CD14-positive monocyte (primary cell): ENCODE results near the gene PIAS1. TPM values are rescaled to one million over a fixed set of nuclear protein-coding genes. Genes with fewer than 3 reads are reported as not detected.

Experiments used
- DNase-seq, 3 donors: peaks; one replicate each; pipeline ENCODE4 v3.0.0-alpha.2; 2011 to 2022
- H2AFZ ChIP-seq: 2 replicates; pipeline ENCODE4 v1.6.0; 2012; ENCODE audit warnings: mild to moderate bottlenecking, low read depth, low read length, inconsistent platforms; ENCODE audit not compliant: insufficient read depth, poor library complexity, severe bottlenecking
- H3K27ac ChIP-seq, 2 donors: 1 replicate in 1 of 2; 2 replicates in 1 of 2; pipeline ENCODE4 v1.5.1; 2012 to 2013; ENCODE audit warnings: low read length in 2 of 2, control low read depth in 1 of 2, inconsistent platforms in 1 of 2, low read depth in 1 of 2, mild to moderate bottlenecking in 1 of 2
- H3K27me3 ChIP-seq, 2 donors: one replicate each; pipeline versions ENCODE4 v1.6.0 to v1.6.1; 2011 to 2013; ENCODE audit warnings: low read length in 2 of 2; ENCODE audit not compliant: control insufficient read depth in 2 of 2, insufficient read depth in 2 of 2
- H3K36me3 ChIP-seq, 2 donors: replicated peaks in 1 of 2; 1 replicate in 1 of 2; 2 replicates in 1 of 2; pipeline versions ENCODE4 v1.5.1 to v1.6.1; 2012 to 2013; ENCODE audit warnings: low read length in 2 of 2, control low read depth in 1 of 2, inconsistent platforms in 1 of 2, mild to moderate bottlenecking in 1 of 2; ENCODE audit not compliant: insufficient read depth in 2 of 2, control insufficient read depth in 1 of 2
- H3K4me1 ChIP-seq, 2 donors: 1 replicate in 1 of 2; 2 replicates in 1 of 2; pipeline versions ENCODE4 v1.5.1 to v1.6.1; 2012 to 2013; ENCODE audit warnings: low read length in 2 of 2, control low read depth in 1 of 2, inconsistent platforms in 1 of 2, mild to moderate bottlenecking in 1 of 2, moderate library complexity in 1 of 2; ENCODE audit not compliant: insufficient read depth in 2 of 2, control insufficient read depth in 1 of 2
- H3K4me2 ChIP-seq: replicated peaks from 2 replicates; pipeline ENCODE3; 2012; ENCODE audit warnings: low read length, moderate library complexity, mild to moderate bottlenecking; ENCODE audit not compliant: poor library complexity, severe bottlenecking; ENCODE audit errors: extremely low read depth
- H3K4me3 ChIP-seq, 3 experiments: fragments of 200-600 bp in 1 of 3; sonication (generic) in 1 of 3; replicated peaks in 1 of 3; 1 replicate in 2 of 3; 2 replicates in 1 of 3; pipeline ENCODE4 v1.5.1; 2011 to 2013; ENCODE audit warnings: low read length in 3 of 3, mild to moderate bottlenecking in 3 of 3, control low read depth in 2 of 3, low read depth in 2 of 3, inconsistent platforms in 1 of 3, moderate library complexity in 1 of 3
- H3K79me2 ChIP-seq: 2 replicates; pipeline ENCODE4 v1.6.0; 2012; ENCODE audit warnings: mild to moderate bottlenecking, control low read depth, inconsistent platforms, low read length, moderate library complexity; ENCODE audit not compliant: insufficient read depth
- H3K9ac ChIP-seq: 2 replicates; pipeline ENCODE4 v1.6.0; 2017; ENCODE audit warnings: low read length, mild to moderate bottlenecking; ENCODE audit not compliant: insufficient read depth, poor library complexity, severe bottlenecking
- H3K9me3 ChIP-seq, 2 donors: replicated peaks in 1 of 2; 1 replicate in 1 of 2; 2 replicates in 1 of 2; pipeline versions ENCODE4 v1.5.1 to v1.6.1; 2012 to 2013; ENCODE audit warnings: low read length in 2 of 2, control low read depth in 1 of 2; ENCODE audit not compliant: control insufficient read depth in 1 of 2, insufficient read depth in 1 of 2
- H4K20me1 ChIP-seq: 2 replicates; pipeline ENCODE4 v1.6.0; 2012; ENCODE audit warnings: mild to moderate bottlenecking, low read length, control low read depth, moderate library complexity; ENCODE audit not compliant: insufficient read depth
- H3K27ac Mint-ChIP-seq, 7 donors: one replicate each; pipeline ENCODE4 v1.8.0; 2020; ENCODE audit warnings: mild to moderate bottlenecking in 7 of 7, mixed read lengths in 7 of 7, moderate library complexity in 6 of 7, inconsistent platforms in 2 of 7
- H3K27me3 Mint-ChIP-seq, 3 donors: one replicate each; pipeline ENCODE4 v1.8.0; 2021 to 2022; ENCODE audit warnings: low read depth in 3 of 3, mild to moderate bottlenecking in 3 of 3, mixed read lengths in 3 of 3, moderate library complexity in 3 of 3, inconsistent platforms in 1 of 3
- H3K36me3 Mint-ChIP-seq, 2 donors: one replicate each; pipeline ENCODE4 v1.8.0; 2020; ENCODE audit warnings: mixed read lengths in 2 of 2, inconsistent platforms in 1 of 2, mild to moderate bottlenecking in 1 of 2
- H3K4me1 Mint-ChIP-seq: one replicate; pipeline ENCODE4 v1.8.0; 2020; ENCODE audit warnings: mild to moderate bottlenecking, mixed read lengths
- H3K4me3 Mint-ChIP-seq, 2 donors: one replicate each; pipeline ENCODE4 v1.8.0; 2020; ENCODE audit warnings: mild to moderate bottlenecking in 2 of 2, mixed read lengths in 2 of 2, moderate library complexity in 1 of 2
- H3K9me3 Mint-ChIP-seq, 7 donors: one replicate each; pipeline ENCODE4 v1.8.0; 2020 to 2022; ENCODE audit warnings: mixed read lengths in 7 of 7, mild to moderate bottlenecking in 6 of 7, moderate library complexity in 6 of 7, inconsistent platforms in 2 of 7
- WGBS: methylation state at CpG from one replicate; pipeline ENCODE4 v1.1.5; 2013; ENCODE audit warnings: missing lambda C conversion rate; ENCODE audit not compliant: insufficient coverage; 5-methylcytosine and 5-hydroxymethylcytosine counted together
- intact Hi-C, 2 donors: fragments of 100-400 bp; cut with micrococcal nuclease; formaldehyde crosslinking; loops; one replicate each; pipeline versions ENCODE4 v1.15.0 to v1.15.1; 2023
- polyA plus RNA-seq, 3 donors: library from polyadenylated mRNA; depleted of rRNA in 1 of 3; unstranded in 2 of 3; stranded (reverse) in 1 of 3; fragments of 300-500 nt in 2 of 3; fragments of >200 nt in 1 of 3; fragmentation: Illumina TruSeq in 2 of 3; gene quantifications; 1 replicate in 2 of 3; 2 replicates in 1 of 3; pipeline ENCODE4 v1.2.3, GENCODE V29; 2012 to 2021
- TF ChIP-seq, protein P1 (sequence below): fragments of 200-600 bp; IDR thresholded peaks from one replicate; pipeline ENCODE4 v1.8.0; 2022; ENCODE audit warnings: antibody characterized with exemption, mild to moderate bottlenecking

Gene PIAS1
- polyA plus RNA-seq, 3 donors: 47.3 to 109 (median 89.8) TPM

DNA sequence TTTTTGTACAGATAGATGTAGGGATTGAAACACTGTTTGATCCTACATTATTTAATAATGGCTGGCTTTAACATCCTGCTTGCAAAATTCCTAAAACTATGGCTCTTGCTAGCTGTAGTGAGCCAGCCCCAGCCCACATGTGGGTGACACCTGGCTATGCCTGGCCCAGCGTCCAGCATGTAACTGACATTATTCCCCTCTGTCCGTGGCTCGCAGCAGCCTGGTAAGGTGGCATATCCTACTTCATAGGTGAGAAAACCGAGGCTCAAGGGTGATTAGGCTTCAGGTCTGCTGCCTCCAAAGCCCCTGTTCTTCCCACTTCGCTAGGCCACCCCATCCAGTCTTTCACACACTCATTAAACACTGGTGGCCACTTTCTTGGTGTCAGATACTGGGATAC, 149.4 kb downstream of the PIAS1 start:
- H2AFZ ChIP-seq: no peak overlapping the region
- Mint-ChIP-seq H3K9me3 (no peaks in the 10 kb centered on the region), H3K36me3 (peaks cover 3 to 30% of the 10 kb centered on the region in 2 donors), H3K4me1 (peaks cover 84% of the 10 kb centered on the region), H3K4me3 (peak overlapping the region in 1 of 2 donors; percentile 93), H3K27ac (peak overlapping the region in 3 of 7 donors; percentile 24 to 57 (median 31)), H3K27me3 (peaks cover 0 to 4% (median 0%) of the 10 kb centered on the region in 3 donors)
- H3K4me3 ChIP-seq: peak overlapping the region in 1 of 3 experiments; percentile 81
- H3K79me2 ChIP-seq: peaks cover 66% of the 10 kb centered on the region
- H4K20me1 ChIP-seq: peaks cover 44% of the 10 kb centered on the region
- no peaks in the 10 kb centered on the region for H3K27me3 ChIP-seq
- intact Hi-C loops: no loop called here
- H3K9me3 ChIP-seq: no peaks in the 10 kb centered on the region
- H3K4me2 ChIP-seq: peak overlapping the region; percentile 89
- TF ChIP-seq, protein P1, sequence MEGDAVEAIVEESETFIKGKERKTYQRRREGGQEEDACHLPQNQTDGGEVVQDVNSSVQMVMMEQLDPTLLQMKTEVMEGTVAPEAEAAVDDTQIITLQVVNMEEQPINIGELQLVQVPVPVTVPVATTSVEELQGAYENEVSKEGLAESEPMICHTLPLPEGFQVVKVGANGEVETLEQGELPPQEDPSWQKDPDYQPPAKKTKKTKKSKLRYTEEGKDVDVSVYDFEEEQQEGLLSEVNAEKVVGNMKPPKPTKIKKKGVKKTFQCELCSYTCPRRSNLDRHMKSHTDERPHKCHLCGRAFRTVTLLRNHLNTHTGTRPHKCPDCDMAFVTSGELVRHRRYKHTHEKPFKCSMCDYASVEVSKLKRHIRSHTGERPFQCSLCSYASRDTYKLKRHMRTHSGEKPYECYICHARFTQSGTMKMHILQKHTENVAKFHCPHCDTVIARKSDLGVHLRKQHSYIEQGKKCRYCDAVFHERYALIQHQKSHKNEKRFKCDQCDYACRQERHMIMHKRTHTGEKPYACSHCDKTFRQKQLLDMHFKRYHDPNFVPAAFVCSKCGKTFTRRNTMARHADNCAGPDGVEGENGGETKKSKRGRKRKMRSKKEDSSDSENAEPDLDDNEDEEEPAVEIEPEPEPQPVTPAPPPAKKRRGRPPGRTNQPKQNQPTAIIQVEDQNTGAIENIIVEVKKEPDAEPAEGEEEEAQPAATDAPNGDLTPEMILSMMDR: no peak
- H3K27ac ChIP-seq: peak overlapping the region in 1 of 2 donors; percentile 86
- DNase-seq: no peak
- H3K36me3 ChIP-seq: no peaks in the 10 kb centered on the region
- WGBS: 98% methylated on average over 4 of the region's 5 CpGs
- peaks cover 49 to 59% of the 10 kb centered on the region in 2 donors for H3K4me1 ChIP-seq
- peak overlapping the region; percentile 70 for H3K9ac ChIP-seq

DNA sequence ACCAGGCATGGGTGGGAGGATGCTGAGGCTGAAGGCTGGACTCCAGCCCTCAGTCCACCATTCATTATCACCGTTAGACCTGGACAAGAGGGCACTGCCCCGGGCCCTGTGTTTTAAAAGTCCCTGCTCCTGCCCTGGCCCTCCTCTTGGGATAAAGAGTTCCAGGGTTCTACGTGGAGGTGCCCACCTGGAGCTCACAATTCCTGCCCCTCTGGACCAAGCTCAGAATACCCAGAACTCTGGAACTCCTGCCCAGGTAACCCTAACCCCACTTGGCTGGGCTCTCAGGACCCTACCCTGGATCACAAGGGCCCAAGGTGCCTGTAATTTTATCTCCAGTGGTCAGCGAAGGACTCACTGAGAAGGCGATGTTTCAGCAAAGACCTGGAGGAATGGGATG, 149.8 kb downstream of the PIAS1 start:
- no peaks in the 10 kb centered on the region for H3K9me3 ChIP-seq
- TF ChIP-seq, protein P1: no peak
- Mint-ChIP-seq H3K9me3 (no peaks in the 10 kb centered on the region), H3K4me3 (peak overlapping the region; percentile 81 to 93), H3K27me3 (peaks cover 0 to 4% (median 0%) of the 10 kb centered on the region in 3 donors), H3K4me1 (peaks cover 84% of the 10 kb centered on the region), H3K27ac (peak overlapping the region in 1 of 7 donors; percentile 57), H3K36me3 (peaks cover 3 to 28% of the 10 kb centered on the region in 2 donors)
- H3K27me3 ChIP-seq: no peaks in the 10 kb centered on the region
- H2AFZ ChIP-seq: no peak overlapping the region
- H3K36me3 ChIP-seq: no peaks in the 10 kb centered on the region
- H4K20me1 ChIP-seq: peaks cover 39% of the 10 kb centered on the region
- peak overlapping the region; percentile 70 for H3K9ac ChIP-seq
- 100% methylated on average over 5 of the region's 5 CpGs for WGBS
- no peak for DNase-seq
- H3K4me2 ChIP-seq: peak overlapping the region; percentile 89
- H3K4me3 ChIP-seq: peak overlapping the region in 2 of 3 experiments; percentile 63 to 81
- intact Hi-C loops: no loop called here
- H3K79me2 ChIP-seq: peaks cover 66% of the 10 kb centered on the region
- H3K27ac ChIP-seq: peak overlapping the region in 1 of 2 donors; percentile 86
- H3K4me1 ChIP-seq: peaks cover 49 to 59% of the 10 kb centered on the region in 2 donors
